T47D (cell line): ENCODE measurements around the gene ATG7.
"Not testable (repeated sequence)": the region's sequence is repeated elsewhere in the genome, so short reads cannot be mapped to it uniquely, and the experiment has no call there.

Experiments used
- DNase-seq, 2 experiments: peaks; one replicate each; pipeline versions ENCODE4 v3.0.0 to v3.0.0-alpha.2; 2011 to 2012; ENCODE audit warnings: low read depth in 1 of 2, low spot score in 1 of 2
- JUND ChIP-seq: IDR thresholded peaks from 2 replicates; pipeline ENCODE4 v1.6.1; 2012; ENCODE audit warnings: low read depth
- in situ Hi-C: cut with HindIII; loops from 2 replicates; pipeline ENCODE4 v1.10.0; 2016; ENCODE audit warnings: low sequenced_read_pairs, low pct_unique_long_range_greater_than_20kb

Gene ATG7

DNA sequence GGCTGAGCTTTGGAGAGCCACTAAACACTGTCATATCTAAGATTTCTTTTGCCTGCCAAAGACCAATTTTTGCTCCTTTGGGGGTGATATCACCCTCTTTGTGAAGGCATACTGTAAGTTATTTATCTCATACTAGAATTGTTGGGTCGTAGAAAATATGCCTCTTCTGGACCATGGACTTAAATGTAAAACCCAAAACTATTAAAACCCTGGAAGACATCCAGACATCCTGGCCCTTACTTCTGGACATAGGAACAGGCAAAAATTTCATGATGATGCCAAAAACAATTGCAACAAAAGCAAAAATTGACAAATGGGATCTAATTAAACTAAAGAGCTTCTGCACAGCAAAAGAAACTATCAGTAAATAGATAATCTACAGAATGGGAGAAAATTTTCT lies 172.2 kb downstream of the ATG7 start:
- no peak for TF ChIP-seq JUND
- in situ Hi-C loops: no loop called here
- no peak for DNase-seq

DNA sequence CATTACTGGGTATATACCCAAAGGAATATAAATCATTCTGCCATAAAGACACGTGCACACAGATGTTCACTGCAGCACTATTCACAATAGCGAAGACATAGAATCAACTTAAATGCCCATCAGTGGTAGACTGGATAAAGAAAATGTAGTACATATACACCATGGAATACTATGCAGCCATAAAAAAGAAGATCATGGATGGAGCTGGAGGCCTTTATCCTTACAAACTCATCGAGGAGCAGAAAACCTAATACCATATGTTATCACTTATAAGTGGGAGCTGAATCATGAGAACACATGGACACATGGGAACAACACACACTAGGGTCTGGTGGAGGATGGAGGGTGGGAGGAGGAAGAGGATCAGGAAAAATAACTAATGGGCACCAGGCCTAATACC lies 173.0 kb downstream of the ATG7 start:
- DNase-seq, in situ Hi-C loops: not testable (repeated sequence)

GRCh38 chr3:11445883-11446282 lies 173.7 kb downstream of the ATG7 start:
- no peak for TF ChIP-seq JUND
- in situ Hi-C loops: no loop called here
- no peak for DNase-seq

DNA sequence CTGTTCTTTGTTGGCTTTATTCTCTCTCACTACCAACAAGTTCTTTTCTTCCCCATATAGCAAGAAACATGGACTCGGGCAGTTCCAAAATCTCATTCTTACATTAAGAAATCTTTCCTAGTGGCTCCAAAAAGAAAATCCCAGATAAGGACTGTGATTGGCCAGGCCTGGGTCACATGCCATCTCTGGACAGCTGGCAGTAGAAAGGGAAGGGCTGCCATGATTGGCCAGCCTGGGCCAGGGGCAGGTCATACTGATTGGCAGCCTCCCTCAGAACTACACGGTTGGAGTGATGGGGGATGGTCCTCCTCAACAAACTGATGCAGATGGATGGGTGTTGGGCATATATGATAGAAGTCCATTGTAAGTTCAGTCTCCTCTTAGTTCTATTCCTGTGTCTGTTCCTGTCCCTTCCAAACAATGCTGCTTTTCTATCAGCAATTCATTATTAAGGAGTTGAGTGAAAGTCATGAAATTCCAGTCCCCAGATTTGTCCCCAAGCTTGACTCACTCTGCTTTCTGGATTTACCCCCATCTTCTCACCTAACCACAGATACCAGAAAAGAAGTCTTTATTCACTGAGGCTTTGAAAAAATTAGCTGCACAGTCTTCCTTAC lies 175.5 kb downstream of the ATG7 start:
- TF ChIP-seq JUND: no peak
- DNase-seq: no peak
- in situ Hi-C loops: no loop called here

DNA sequence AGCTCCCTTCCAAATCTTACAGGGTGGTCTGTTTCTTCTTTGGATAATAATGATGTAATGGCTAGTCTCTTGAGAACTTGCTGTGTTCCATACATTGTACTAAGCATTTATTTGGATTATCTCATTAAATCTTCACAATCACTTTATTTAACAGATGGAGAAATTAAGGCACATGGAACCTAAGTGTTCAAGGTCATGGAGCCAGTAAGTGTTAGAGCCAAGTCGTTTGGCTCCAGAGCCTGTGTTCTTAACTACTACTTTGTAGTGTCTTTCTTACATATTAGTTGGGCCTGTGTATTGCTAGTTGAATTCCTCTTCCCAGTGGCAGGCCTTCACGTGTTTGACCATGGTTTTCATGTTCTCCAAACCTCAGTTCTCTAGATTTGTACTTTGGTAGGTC lies 177.8 kb downstream of the ATG7 start:
- in situ Hi-C loops: no loop called here
- DNase-seq: no peak
- TF ChIP-seq JUND: no peak

- DNase-seq: no peak
- TF ChIP-seq JUND: no peak
- in situ Hi-C loops: no loop called here
Measured at GRCh38 chr3:11452312-11452711, 180.1 kb downstream of the ATG7 start.

- no peak for DNase-seq
- TF ChIP-seq JUND: no peak
- in situ Hi-C loops: no loop called here
Measured at GRCh38 chr3:11452885-11453847, 181.0 kb downstream of the ATG7 start.

DNA sequence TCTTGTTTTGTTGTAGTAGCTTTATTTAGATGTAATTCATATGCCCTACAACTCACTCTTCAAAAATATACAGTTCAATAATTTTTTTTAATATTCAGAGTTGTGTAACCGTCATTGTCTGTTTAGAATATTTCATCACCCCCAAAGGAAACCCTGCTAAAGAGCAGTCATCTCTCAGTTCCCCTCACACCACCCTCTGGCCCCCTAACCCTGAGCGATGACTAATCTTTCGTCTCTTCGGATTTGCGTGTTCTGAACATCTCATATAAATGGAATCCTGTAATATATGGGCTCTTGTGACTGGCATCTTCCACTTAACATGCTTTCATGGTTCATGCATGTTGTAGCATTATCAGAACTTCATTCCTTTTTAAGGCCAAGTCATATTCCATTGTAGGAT lies 183.8 kb downstream of the ATG7 start:
- in situ Hi-C loops: no loop called here
- TF ChIP-seq JUND: no peak
- DNase-seq: no peak

- DNase-seq: no peak
- TF ChIP-seq JUND: no peak
- in situ Hi-C loops: no loop called here
Measured at GRCh38 chr3:11457135-11457534, 184.9 kb downstream of the ATG7 start.

- in situ Hi-C loops: no loop called here
- no peak for TF ChIP-seq JUND
- DNase-seq: no peak
Measured at GRCh38 chr3:11459186-11459824, 187.1 kb downstream of the ATG7 start.

DNA sequence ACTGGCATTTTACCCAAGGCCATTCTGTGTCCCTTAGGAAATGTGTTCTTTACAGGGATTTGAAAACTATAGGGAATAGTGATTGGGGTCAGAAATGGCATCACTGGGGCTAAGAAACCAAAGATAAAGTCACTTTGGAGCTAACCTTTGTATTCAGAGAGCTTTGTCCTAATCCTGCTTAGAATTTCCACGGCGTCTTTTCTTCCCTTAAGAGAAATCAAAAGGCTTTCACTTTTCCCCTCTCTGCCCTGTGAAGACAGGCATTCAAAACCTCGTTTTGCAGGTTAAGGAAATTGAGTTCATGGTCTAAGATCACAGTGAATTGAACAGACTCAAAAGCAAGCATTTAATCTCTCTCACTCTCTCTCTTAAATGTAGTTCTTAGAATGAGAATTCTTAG lies 189.0 kb downstream of the ATG7 start:
- no peak for TF ChIP-seq JUND
- no peak for DNase-seq
- in situ Hi-C loops: no loop called here

DNA sequence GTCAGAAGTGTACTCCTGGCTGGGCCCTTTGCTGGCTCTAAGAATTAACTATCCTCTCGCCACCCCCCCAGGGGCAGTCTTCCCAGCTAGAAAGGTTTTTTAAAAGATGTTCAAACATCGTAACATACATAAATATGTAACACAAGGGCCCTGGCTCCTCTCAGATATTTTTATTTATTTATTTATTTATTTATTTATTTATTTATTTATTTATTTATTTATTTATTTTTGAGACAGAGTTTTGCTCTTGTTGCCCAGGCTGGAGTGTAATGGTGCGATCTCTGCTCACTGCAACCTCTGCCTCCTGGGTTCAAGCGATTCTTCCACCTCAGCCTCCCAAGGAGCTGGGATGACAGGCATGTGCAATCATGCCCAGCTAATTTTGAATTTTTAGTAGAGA lies 190.5 kb downstream of the ATG7 start:
- DNase-seq, in situ Hi-C loops: not testable (repeated sequence)

DNA sequence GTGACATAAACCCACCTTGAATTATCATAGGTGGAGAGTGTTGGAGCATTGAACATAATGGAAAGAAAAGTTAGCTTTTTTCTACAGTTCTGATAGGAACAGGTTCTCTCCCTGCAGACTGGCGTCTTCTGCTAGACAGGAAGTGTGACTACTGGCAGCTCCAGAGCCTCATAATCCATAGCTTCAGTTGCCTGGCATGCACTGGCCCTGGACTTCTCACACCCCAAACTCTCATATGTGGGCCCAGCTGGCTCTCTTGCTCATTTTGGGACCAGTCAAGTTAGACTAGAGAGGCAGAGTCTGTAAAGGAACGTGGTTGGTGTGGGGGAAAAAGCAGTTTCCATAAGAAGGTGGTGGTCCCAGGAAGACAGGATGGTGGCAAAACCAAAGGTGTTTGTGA lies 191.4 kb downstream of the ATG7 start:
- no peak for TF ChIP-seq JUND

More for the DNA sequence above, 191.4 kb downstream of the ATG7 start:
- no peak for DNase-seq
- in situ Hi-C loops: no loop called here
